K562 (cell line): ENCODE results near the gene DRC3. TPM values are rescaled to one million over a fixed set of nuclear protein-coding genes. Genes with fewer than 3 reads are reported as not detected.
A peak's percentile ranks its signal among the peaks of the same experiment; 100 is the strongest.

Experiments used
- BCOR ChIP-seq: fragments of 450-650 bp; IDR thresholded peaks from 2 replicates; pipeline ENCODE4 v1.6.1; 2016
- CUX1 ChIP-seq: fragments of 200-800 bp; sonication (Bioruptor generic); IDR thresholded peaks from 2 replicates; pipeline ENCODE4 v1.6.1; 2016; ENCODE audit warnings: missing genetic modification characterization, missing compliant biosample characterization
- KDM1A ChIP-seq, 2 experiments: fragments of 450-650 bp; IDR thresholded peaks; 2 replicates each; pipeline ENCODE4 v1.6.1; 2016; ENCODE audit warnings: mild to moderate bottlenecking in 2 of 2
- MED1 ChIP-seq: sonication (generic); formaldehyde crosslinking; IDR thresholded peaks from 2 replicates; pipeline ENCODE4 v1.8.1; 2023; ENCODE audit warnings: missing genetic modification reagents, borderline replicate concordance
- PTTG1 ChIP-seq: fragments of 450-650 bp; IDR thresholded peaks from 2 replicates; pipeline ENCODE4 v1.6.1; 2016; ENCODE audit warnings: low read depth, mild to moderate bottlenecking, missing genetic modification characterization, missing compliant biosample characterization
- RBFOX2 ChIP-seq: fragments of 200-400 bp; formaldehyde crosslinking; IDR thresholded peaks from 2 replicates; pipeline ENCODE4 v1.6.1; 2017; ENCODE audit warnings: low read depth, mild to moderate bottlenecking, low read length, moderate library complexity
- SMARCA5 ChIP-seq: fragments of 450-650 bp; IDR thresholded peaks from 2 replicates; pipeline ENCODE4 v1.6.1; 2016
- U2AF1 ChIP-seq: fragments of 200-400 bp; formaldehyde crosslinking; optimal IDR thresholded peaks from 2 replicates; pipeline ENCODE3; 2017; ENCODE audit warnings: mild to moderate bottlenecking, low read depth, low read length, moderate library complexity
- polyA plus RNA-seq, 8 experiments: library from polyadenylated mRNA; depleted of rRNA in 4 of 8; stranded (reverse) in 5 of 8; unstranded in 3 of 8; fragments of >200 nt; fragmentation: Nextera tagmentation in 2 of 8; fragmentation: Illumina TruSeq in 1 of 8; extraction: Ambion mirVana in 2 of 8; extraction: Trizol in 1 of 8; gene quantifications; 2 replicates each; pipeline versions ENCODE4 v1.2.1 to v1.2.3, GENCODE V29; 2011 to 2014; ENCODE audit warnings: inconsistent platforms in 1 of 8, missing spikeins in 1 of 8
- total RNA-seq, 7 experiments: library from RNA; depleted of rRNA in 6 of 7; stranded (reverse); fragments of >200 nt in 6 of 7; fragmentation: Illumina TruSeq in 2 of 7; extraction: Trizol in 2 of 7; gene quantifications; 2 replicates each; pipeline versions ENCODE4 v1.2.1 to v1.2.3, GENCODE V29; 2011 to 2021; ENCODE audit warnings: low replicate concordance in 1 of 7

The DRC3 gene
- total and polyA plus RNA-seq, 9 of the 15 experiments (the other 6 are each of a cell fraction or from before 2014, with no cell fraction given): 0.10 to 0.84 (median 0.30) TPM; not detected in 3

- TF ChIP-seq RBFOX2: no peak
- TF ChIP-seq U2AF1: no peak
- TF ChIP-seq CUX1: no peak
- TF ChIP-seq MED1 (CRISPR knock-in tag): no peak
- no peak for TF ChIP-seq PTTG1 (tag)
- peak; percentile 31; the same call in 1 of the 2 replicates for TF ChIP-seq SMARCA5
- TF ChIP-seq BCOR: peak; percentile 64
- peak in 1 of 2 experiments; percentile 49; a peak in 1 of 4 replicates for TF ChIP-seq KDM1A (IDR thresholded peaks at IDR 0.05)
Observed at GRCh38 chr17:17978481-17979424, 6.1 kb downstream of the DRC3 start (continued).
